GM19463 (cell line): Measurements from ENCODE around the gene ESCO1.

Source experiments
- ATAC-seq: cut with Tn5 transposase; IDR thresholded peaks from one replicate; pipeline ENCODE4 v1.9.1; 2021; ENCODE audit warnings: mild to moderate bottlenecking, moderate library complexity; ENCODE audit not compliant: unreplicated experiment

The ESCO1 gene

GRCh38 chr18:21489919-21490495 is 110.5 kb downstream of the ESCO1 start:
- no peak for ATAC-seq

- no peak for ATAC-seq
These were observed 111.3 kb downstream of the ESCO1 start for GRCh38 chr18:21489119-21489750.

GRCh38 chr18:21486905-21487437 is 113.5 kb downstream of the ESCO1 start:
- ATAC-seq: no peak

GRCh38 chr18:21484851-21485636 is 115.5 kb downstream of the ESCO1 start:
- ATAC-seq: no peak

- ATAC-seq: no peak
These were observed 117.5 kb downstream of the ESCO1 start for GRCh38 chr18:21483051-21483450.

GRCh38 chr18:21481739-21482138 is 118.8 kb downstream of the ESCO1 start:
- ATAC-seq: no peak

GRCh38 chr18:21479721-21480120 is 120.8 kb downstream of the ESCO1 start:
- ATAC-seq: no peak
